Measurements from ENCODE around the gene CNP.
"Not testable (repeated sequence)": the region's sequence is repeated elsewhere in the genome, so short reads cannot be mapped to it uniquely, and the experiment has no call there.

CNP gene

GRCh38 chr17:42016411-42016831, 49.8 kb downstream of the CNP start:
- in situ Hi-C loops (cut with HindIII; ENCODE audit: low sequenced_read_pairs): no loop called here
- no peak for TF ChIP-seq CTCF (IDR thresholded peaks at IDR 0.05; ENCODE audit: low read depth, low read length)
- peak overlapping the region; percentile 98 for H3K4me3 ChIP-seq (ENCODE audit: low read depth, low read length)
- DNase-seq (ENCODE audit: low read depth, low spot score): no peak

GRCh38 chr17:42016941-42017865, 50.6 kb downstream of the CNP start, which contains the start of gene DNAJC7:
Gene DNAJC7, minus strand, starts transcription at chr17:42017439. Its CDS starts 23 bp downstream, at chr17:42017416.
- in situ Hi-C loops (cut with HindIII; ENCODE audit: low sequenced_read_pairs): no loop called here
- TF ChIP-seq CTCF (IDR thresholded peaks at IDR 0.05; ENCODE audit: low read depth, low read length): no peak
- DNase-seq (ENCODE audit: low read depth, low spot score): peak; percentile 93
- H3K4me3 ChIP-seq (ENCODE audit: low read depth, low read length): peak within 1 kb of the TSS; percentile 98

- no peak for DNase-seq (ENCODE audit: low read depth, low spot score)
- in situ Hi-C loops (cut with HindIII; ENCODE audit: low sequenced_read_pairs): no loop called here
- no peak for TF ChIP-seq CTCF (IDR thresholded peaks at IDR 0.05; ENCODE audit: low read depth, low read length)
- H3K4me3 ChIP-seq (ENCODE audit: low read depth, low read length): peak overlapping the region; percentile 98
These were observed 51.2 kb downstream of the CNP start for GRCh38 chr17:42017866-42018200.

- in situ Hi-C loops (cut with HindIII; ENCODE audit: low sequenced_read_pairs): no loop called here
- no peak for DNase-seq (ENCODE audit: low read depth, low spot score)
- peak overlapping the region; percentile 98 for H3K4me3 ChIP-seq (ENCODE audit: low read depth, low read length)
- no peak for TF ChIP-seq CTCF (IDR thresholded peaks at IDR 0.05; ENCODE audit: low read depth, low read length)
These were observed 51.7 kb downstream of the CNP start for GRCh38 chr17:42018339-42018738.

- no peak for TF ChIP-seq CTCF (IDR thresholded peaks at IDR 0.05; ENCODE audit: low read depth, low read length)
- H3K4me3 ChIP-seq (ENCODE audit: low read depth, low read length): no peak overlapping the region
- no peak for DNase-seq (ENCODE audit: low read depth, low spot score)
- in situ Hi-C loops (cut with HindIII; ENCODE audit: low sequenced_read_pairs): no loop called here
These were observed 52.4 kb downstream of the CNP start for GRCh38 chr17:42018988-42019387.

GRCh38 chr17:42019509-42020404, 53.2 kb downstream of the CNP start, which contains the start of gene NKIRAS2:
Gene NKIRAS2, plus strand, starts transcription at chr17:42020090. Its CDS starts 1,488 bp downstream, at chr17:42021578.
- in situ Hi-C loops (cut with HindIII; ENCODE audit: low sequenced_read_pairs): no loop called here
- DNase-seq (ENCODE audit: low read depth, low spot score): peak; percentile 93
- TF ChIP-seq CTCF (IDR thresholded peaks at IDR 0.05; ENCODE audit: low read depth, low read length): peak; percentile 94
- H3K4me3 ChIP-seq (ENCODE audit: low read depth, low read length): peak within 1 kb of the TSS; percentile 98

- DNase-seq (ENCODE audit: low read depth, low spot score); in situ Hi-C loops (cut with HindIII; ENCODE audit: low sequenced_read_pairs): not testable (repeated sequence)
- H3K4me3 ChIP-seq (ENCODE audit: low read depth, low read length): peak overlapping the region; percentile 98
These were observed 54.2 kb downstream of the CNP start for GRCh38 chr17:42020845-42021244.
